Activated CD8-positive, alpha-beta memory T cell treated with anti-CD3 and anti-CD28 coated beads for 48 hours (primary cell): Measurements from ENCODE around the gene BTRC.
"Not testable (repeated sequence)": the region's sequence is repeated elsewhere in the genome, so short reads cannot be mapped to it uniquely, and the experiment has no call there.

ENCODE experiments used
- DNase-seq, 3 experiments: peaks; one replicate each; pipeline ENCODE4 v3.0.0-alpha.2; 2020; ENCODE audit warnings: low read depth in 2 of 3, low spot score in 2 of 3

BTRC gene

DNA sequence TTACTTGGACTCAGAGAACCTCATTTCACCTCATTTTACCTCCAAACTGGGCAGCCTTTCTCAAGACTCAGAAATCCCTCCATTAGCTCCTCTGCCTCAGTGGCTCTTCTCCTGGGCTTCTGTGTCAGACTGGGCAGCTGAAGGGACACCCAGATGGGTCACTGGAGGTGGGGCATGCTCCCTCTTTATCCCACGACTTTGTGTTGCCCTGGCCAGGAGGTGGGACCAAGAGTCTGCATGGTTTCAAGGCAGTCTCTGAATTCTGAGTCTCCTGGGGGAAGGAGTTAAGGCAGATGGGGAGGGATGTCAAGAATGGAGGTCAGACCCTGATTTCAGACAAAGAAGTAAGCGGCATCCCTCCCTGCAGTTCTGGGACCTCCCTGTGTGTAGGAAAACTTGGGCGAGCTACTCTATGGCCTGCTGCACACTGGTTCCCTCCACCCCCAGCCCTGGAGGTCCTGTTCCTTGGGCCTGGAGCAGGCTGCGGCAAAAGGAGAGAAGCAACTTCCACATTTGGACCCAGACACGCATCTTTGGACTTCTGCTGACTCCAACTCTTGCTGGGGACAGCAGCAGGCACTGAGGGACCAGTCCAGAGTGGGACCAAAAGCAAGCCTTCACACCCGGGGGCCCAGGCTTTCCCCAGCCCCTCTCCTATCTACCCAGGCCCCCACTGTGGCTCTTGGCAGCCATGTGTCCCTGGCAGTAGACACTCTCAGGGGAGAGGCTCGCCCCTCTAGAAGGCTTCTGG is 223.3 kb downstream of the BTRC start:
- DNase-seq = no peak

DNA sequence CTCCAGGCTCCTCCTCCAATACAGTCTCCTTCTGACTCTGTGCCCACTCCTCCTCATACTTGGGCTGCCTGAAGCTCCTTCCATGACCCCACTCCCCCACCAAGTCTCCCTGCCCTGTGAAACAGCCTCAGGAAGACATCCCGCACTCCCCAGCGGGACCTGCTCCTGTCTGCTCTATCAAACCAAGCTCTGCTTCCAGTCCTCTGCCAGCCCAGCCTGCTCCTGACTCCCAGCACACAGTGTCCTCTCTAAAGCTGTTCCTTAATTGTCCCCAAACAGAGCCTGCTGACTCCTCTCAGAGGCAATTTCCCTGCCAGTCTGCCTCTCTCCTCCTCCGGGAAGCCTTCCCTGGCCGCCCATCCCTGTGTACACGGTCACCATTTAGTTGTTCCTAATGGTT is 224.2 kb downstream of the BTRC start:
- no peak for DNase-seq

DNA sequence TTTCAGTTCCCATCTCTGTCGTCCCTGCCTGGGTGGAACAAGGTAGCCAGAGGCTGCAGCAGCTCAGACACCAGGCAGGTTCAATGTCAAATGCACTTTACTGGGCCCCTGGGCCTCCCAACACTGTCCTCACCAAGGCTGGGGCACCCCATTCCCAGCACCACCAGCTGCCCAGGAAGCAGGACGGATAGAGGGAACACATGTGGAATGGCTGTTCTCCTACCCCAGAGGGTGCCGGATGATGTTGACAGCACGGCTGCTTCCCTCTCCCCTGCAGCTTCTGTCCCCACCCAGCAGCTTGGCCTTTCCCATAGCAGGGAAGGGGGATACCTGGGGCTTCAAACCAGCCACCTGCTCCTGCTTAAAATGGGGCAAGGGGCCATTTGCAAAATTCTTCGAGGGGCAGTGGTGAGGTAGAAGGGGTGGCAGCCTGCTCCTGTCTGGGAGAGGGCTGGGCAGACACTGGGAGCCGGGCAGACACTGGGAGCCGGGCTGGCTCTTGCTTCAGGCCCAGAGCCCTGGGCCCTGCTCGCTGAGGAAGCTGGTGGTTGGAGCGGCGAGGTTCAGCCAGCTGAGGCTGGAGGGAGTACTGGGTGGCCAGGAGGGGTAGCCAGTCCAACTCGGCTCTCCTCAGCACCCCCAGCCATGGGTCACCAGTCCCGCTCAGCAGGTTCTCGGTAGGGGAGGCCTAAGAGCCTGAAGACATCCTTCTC is 225.0 kb downstream of the BTRC start:
- DNase-seq = no peak

DNA sequence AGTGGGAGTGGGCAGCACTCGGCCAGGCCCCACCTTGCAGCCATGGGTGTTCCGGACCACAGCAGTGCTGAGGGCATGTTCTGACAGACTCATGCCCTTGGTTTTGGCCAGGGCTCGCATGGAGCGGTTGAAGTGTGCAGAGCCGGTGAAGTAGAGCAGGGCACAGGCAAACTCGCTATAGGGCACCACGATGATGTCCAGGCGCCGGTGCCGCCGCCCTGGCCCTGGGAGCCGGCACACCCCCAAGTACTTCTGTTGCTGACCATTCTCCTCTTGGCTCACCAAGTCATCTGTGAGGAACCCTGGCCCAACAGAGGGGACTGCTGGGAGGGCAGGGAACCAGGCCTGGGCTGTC is 225.5 kb downstream of the BTRC start:
- no peak for DNase-seq

DNA sequence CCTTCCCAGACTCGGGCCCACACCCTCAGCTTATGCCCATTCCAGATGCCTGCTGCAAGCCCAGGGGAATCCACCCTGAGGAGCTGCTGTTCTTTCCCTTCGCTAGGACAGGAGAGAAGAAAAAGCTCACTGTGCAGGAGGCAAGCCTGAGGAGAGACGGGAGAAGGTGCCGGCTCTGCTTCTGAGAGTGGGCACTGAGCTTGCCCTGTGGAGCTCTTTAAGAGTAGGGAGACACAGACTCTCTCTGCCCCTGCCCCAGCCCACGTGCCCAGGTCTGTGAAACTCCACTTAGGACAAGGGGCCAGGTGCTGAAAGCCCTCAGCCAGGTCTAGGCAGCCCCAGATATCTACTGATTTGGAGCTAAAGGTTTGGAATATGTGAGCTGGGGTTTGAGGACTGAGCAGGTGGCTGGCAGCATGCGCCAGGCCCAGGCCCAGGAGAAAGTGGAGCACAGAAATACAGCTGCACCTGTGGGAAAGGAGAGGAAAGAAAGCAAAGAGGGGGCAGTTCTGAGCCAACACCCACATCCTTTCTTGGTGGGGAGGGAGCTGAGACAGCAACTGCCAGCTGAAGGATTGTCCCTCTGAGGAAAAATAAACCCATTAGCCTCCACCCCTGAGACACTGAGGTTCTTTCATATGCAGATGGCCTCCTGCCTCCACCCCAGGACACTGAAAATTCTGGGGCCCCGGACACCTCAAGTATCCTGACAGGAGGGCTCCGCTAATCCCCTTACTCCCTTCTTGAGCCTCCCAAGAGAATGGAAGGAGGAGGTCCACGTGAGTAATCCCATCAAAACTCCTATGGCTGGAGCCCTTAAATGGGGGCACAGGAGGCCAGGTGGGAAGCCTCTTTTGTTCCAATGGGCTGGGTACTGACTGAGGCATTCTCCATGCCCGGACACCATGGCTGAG is 226.8 kb downstream of the BTRC start:
- no peak for DNase-seq

DNA sequence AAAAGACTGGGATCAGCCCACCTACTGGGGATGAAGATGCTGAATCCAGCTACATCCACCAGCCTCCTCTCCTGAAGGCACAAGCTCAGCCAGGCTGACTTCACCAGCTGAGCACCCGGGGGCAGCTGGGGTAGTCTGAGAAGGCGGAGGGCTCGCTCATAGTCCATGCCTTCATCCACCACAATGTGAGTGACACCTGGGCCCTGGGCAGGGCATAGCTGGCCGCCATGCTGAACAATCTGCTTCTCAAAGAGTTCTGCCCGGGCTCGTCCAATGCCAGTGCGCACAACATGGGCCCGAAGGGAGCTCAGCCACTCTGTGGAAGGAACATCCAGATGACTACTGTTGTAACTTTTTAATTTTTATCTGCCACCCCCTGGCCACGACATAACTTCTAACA is 231.9 kb downstream of the BTRC start:
- no peak for DNase-seq

DNA sequence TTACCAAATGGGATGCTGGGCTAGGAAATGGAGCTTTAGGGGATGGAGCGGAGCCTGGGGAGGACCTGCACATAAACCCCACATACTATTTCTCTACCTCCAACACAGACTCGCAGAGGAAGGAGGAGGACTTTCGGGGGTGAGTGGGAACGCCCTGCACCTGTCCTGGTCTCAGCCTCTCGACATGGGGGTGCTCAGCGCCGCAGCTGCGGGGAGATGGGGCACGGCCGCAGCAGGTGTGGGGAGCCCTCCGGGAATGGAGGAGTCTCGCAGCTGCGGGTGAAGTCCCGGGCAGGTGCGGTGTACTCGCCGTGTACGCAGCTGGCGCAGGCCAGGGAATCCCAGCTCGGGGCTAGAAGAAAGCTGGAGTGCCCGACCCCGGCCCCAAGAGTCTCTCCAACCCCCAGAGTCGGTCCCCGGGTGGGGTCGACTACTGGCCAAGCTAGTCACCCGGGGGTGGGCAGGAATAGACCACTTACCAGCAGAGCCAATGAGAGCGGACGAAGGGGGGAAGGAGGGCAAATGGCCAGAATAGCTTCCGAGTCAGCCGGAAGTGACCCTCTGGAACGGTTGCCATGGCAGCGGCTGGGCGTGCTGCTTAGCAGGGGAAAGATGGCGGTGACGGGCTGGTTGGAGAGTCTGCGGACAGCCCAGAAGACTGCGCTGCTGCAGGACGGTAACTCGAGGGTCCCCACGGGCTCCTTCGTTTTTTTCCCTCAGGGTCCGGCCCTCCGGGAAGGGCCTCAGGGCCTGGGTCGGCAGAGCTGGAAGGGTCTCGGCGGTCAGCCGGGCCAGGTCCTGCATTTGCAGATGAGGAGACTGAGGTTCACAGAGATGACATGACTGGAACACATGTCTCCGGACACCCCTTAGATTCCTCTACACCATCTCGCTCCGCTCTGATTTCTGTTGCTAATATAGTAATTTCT is 234.0 kb downstream of the BTRC start, which contains the start of the genes DPCD and POLL:
DPCD (plus strand) TSS at position 597 of the 929 bp plus-strand sequence; CDS start at position 613, 16 bp downstream.
POLL (minus strand) TSS at position 533 of the 929 bp plus-strand sequence. CDS start 897 bp downstream, outside the sequence.
- DNase-seq = peak; percentile 78 to 89 (median 87)

DNA sequence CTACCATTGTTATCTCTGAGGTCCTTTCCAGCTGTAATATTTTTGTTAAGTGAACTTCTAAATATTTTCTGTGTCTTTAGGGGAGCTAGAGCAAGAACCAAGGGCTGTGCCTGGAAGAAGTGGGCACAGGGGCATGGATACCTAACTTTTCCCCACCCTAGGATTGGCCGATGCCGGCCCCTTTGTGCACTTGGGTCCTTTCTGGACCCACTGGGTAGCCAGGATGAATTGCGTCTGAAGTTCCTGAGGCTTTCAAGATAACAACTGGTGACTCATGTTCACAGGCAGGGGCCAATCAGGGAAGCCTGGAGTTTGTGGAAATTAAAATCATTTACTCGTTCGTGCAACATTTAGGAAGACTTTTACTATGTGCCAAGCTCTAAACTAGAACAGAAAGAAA is 234.9 kb downstream of the BTRC start:
- DNase-seq = no peak

DNA sequence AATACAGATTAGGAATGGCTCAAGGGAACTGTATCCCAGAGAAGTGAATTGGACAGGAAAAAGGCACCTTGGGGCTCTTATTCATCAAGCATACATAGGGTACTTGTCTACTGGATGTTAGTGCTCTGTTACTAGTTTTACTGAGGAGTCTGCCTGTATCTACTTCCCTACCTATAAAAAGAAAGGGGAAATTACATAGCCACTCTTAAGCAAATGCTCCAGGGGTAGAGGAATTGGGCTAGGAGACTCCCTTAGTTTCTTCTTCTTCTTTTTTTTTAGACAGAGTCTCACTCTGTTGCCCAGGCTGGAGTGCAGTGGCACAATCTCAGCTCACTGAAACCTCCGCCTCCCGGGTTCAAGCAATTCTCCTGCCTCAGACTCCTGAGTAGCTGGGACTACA is 239.4 kb downstream of the BTRC start:
- not testable (repeated sequence) for DNase-seq

DNA sequence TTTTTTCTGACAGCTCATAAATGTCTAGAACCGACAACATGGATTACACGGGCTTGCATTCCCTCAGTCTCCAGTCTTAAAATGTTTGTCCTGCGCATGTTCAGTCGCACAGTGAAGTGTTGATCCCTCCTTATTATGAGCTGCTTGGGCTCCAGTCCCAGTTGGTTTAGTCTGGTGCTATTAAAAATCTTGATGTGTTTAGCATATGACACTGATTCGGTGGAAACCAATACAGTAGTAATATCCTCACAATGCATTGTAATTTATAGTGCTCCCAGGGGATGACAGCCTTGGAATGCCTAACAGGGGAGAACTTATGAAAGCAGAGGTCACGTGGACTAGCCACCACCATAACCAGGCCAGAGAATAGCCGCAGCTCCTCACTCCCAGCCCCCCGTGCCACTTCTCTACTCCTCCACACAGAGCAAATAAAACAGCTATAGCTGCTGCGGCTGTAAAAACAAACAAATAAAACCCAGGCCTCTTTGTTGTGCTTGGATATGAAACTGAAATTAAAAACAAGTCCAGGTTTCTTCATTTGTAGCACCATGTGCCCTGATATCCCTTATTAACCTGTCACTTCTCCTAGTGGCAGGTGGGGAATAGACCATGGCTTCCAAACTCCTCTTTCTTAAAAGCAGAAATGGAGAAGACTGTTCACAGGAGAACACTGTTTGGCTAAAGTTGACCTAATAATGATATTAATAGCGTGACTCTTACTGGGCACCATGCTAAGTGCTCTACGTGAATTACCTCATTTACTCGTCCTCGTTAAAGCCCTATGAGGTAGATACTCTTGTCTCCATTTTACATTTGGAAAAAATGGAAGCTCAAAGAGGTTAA is 241.8 kb downstream of the BTRC start:
- DNase-seq = no peak

DNA sequence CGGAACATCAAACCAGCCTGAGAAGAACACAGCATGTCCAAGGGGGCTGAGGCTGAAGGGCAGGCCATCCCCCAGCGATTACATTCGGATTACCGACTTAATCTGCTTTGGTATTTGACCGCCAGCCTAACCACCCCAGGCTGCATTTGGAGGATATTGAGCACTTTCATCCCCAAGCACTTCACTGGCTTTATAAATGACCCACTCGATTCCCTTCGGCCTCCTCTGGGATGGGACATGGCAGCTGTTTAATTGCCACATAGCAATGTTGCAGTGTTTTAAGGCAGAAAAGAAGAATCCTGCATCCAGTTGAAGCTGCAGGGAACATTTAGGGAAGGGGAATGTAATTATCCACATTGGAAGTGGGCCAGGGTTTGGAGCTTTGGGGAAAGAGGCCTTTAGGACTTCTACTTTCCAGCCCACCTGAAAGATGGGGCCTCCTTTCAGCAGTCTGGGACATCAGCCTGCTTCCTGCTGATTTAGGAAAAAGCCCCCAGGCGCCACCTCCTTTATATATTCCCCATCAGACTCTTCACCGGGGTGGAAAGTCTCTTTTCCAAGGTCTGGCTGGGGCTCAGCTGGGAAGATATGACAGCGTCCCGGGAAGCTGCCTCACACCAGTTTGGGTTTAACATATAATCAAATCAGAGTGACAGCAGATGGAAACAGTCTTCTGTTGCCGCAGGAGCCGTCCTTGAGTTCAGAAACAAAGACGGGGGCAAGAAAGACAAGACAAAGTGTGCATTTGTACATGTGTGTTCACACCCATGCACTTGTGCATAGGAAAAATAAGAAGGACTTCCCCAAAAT is 243.3 kb downstream of the BTRC start:
- no peak for DNase-seq

DNA sequence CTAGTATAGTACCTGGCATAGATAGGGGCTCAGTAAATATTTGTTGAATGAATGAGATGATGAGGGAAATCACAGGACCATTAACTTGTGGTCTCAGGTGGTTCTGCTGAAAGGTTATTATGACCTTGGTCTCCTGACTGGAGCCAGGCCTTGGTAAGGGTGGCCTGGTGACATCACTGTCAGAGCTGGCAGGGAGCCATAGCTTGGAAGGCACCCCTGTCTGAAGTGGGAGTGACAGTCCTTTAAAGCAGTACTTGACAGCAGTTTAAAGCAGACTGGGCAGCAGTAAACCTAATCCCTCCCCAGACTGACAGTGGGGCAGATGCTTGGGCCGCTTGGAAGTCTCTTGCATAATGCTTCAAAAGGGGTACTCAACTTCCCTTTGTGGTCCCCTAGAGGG is 247.6 kb downstream of the BTRC start:
- no peak for DNase-seq

DNA sequence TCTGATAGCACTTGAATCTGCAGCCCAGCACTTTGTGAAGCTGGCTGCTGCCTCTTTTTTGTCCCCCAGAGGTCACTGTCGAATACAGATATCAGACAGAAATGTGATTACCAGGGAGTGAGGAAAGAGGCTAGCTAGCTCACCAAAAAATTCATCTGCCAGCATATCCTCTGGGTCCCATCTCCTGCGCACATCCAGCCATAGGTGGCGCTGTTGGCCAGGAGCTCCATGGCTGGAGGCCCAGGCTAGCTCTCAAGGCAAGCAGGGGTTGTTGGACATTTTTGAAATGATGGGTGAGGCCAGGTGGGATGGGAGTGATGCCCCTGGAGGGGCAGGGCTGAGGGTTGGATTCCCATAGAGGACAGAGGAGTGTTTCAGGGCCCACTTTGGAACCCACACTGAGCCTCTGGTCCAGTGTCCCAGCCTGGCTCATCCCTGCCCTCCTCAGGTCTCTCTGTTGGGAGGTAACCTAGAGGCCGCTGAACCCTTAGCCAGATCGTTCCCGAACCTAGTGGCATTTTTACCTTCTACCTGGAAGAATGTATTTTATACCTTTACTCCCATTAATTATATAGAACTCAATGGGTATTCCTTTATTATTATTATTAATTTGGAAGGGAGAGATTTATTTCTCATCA is 248.9 kb downstream of the BTRC start:
- peak in 2 of 3 experiments; percentile 19 to 61 for DNase-seq
